Measurements from ENCODE around the gene TBXAS1. TPM values are rescaled to one million over a fixed set of nuclear protein-coding genes. Genes with fewer than 3 reads are reported as not detected.

Gene TBXAS1
- polyA plus RNA-seq, 12 donors = 2.5 to 5.8 (median 3.9) TPM; not detected in 2

- no peak for DNase-seq
Observed at GRCh38 chr7:140069298-140069949, 240.4 kb downstream of the TBXAS1 start.

Other genes starting within 250 kb of the TBXAS1 start
- 10 to 100 TPM in 11 of 12 donors, 1 to 10 TPM in 1; 9.7 to 65.7 (median 12.3) TPM for gene HIPK2, start 51.3 kb upstream of the TBXAS1 start, polyA plus RNA-seq (ENCODE audit: insufficient read length in 12 of 12)
- 10 to 100 TPM in 6 of 12 donors, 1 to 10 TPM in 5, not detected in 1; 6.8 to 19.8 (median 11.5) TPM for gene PARP12, start 233.7 kb downstream of the TBXAS1 start, polyA plus RNA-seq (ENCODE audit: insufficient read length in 12 of 12)